Kasumi-1 (cell line): ENCODE data around the gene TNFRSF6B.
"Not testable (repeated sequence)": the region's sequence is repeated elsewhere in the genome, so short reads cannot be mapped to it uniquely, and the experiment has no call there.

Source experiments
- DNase-seq, 2 experiments: peaks; one replicate each; lab custom pipeline; 2025; lab: John Stamatoyannopoulos, UW

Gene TNFRSF6B

DNA sequence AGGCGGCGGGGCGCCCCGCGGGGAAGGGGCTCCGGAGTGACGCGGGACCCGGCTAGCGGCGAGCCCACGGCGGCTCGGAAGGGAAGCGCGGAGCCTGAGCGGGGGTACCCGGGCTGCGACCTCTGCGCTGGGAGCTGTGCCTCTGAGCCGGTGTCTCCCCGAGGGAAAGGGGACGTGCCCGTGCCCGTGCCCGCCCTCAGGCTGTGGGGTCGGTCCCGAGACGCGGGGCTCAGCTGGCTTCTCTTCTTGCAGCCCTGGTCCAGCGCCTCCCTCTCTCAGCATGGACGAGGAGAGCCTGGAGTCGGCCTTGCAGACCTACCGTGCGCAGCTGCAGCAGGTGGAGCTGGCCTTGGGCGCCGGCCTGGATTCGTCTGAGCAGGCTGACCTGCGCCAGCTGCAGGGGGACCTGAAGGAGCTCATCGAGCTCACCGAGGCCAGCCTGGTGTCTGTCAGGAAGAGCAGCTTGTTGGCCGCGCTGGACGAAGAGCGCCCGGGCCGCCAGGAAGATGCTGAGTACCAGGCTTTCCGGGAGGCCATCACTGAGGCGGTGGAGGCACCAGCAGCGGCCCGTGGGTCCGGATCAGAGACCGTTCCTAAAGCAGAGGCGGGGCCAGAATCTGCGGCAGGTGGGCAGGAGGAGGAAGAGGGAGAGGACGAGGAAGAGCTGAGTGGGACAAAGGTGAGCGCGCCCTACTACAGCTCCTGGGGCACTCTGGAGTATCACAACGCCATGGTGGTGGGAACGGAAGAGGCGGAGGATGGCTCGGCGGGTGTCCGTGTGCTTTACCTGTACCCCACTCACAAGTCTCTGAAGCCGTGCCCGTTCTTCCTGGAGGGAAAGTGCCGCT, 12.1 kb downstream of the TNFRSF6B start:
- no peak for DNase-seq

DNA sequence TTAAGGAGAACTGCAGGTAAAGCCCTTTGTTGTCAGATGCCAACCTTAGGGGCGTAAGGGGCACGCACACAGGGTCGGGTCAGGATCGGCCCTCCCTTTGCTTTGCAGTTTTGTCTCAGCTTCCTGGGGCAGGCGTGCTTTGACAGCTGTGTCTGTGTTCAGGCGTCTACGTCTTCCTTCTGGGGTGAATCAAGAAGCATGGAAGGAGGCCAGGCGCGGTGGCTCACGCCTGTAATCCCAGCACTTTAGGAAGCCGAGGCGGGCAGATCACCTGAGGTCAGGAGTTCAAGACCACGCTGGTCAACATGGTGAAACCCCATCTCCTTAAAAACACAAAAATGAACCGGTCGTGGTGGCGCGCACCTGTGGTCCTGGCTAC, 12.7 kb downstream of the TNFRSF6B start:
- DNase-seq: no peak

DNA sequence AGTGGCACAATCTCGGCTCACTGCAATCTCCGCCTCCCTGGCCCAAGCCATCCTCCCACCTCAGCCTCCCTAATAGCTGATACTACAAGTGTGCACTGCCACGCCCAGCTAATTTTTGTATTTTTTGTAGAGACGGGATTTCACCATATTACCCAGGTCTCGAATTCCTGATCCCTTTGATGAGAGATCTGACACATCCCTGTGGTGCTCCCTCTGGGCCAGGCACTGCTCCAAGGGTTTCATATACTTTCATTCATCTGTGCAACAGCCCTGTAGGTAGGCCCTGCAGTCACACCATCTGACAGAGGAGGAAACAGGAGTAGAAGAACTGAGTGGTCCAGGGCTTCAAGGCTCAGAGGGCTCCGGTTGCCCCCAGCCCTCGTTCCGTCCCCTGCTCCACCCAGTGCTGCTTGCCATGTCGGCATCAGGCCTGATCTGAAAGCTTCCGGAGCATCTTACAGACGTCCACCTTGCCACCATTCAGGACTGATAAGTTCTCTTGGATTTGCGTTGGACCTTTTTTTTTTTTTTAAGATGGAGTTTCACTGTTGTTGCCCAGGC, 14.7 kb downstream of the TNFRSF6B start:
- no peak for DNase-seq

DNA sequence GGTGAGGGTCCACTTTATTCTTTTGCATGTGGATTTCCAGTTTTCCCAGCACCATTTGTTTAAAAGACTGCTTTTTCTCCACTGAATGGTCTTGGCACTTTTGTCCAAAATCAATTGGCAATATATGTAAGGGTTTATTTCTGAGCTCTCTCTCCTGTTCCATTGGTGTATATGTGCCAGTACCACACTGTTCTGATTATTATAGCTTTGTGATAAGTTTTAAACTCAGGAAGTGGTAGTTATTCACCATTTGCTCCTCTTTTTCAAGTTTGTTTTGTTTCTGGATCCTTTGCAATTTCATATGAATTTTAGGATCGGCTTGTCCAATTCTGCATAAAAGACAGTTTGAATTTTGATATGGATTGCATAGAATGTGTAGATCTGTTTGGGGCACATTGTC, 15.7 kb downstream of the TNFRSF6B start:
- DNase-seq: no peak

DNA sequence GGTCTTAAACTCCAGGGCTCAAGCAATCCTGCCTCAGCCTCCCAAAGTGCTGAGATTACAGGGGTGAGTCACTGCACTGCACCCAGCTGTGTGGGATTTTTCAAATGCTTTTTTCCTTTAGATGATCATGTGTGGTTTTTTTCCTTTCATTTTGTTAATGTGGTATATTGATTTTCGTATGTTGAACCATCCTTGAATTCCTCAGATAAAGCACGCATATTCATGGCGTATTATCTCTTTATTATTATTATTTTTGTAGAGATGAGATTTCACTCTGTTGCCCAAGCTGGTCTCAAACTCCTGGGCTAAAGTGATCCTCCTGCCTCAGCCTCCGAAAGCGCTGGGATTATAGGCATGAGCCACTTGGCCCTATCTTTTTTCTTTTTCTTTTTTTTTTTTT, 18.4 kb downstream of the TNFRSF6B start:
- DNase-seq: no peak

DNA sequence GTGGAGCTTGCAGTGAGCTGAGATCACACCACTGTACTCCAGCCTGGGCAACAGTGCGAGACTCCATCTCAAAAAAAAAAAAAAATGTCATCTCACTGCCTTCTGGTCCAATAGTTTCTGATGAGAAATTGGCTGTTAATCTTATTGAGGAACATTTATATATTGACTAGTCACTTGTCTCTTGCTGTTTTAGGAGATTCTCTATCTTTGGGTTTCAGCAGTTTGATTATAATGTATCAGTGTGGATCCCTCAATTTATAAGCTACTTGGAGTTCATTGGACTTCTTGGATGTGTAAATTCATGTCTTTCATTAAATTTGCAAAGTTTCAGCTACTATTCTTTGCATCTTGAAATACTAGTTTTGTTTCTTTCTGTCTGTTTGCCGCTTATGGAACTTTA, 22.5 kb downstream of the TNFRSF6B start:
- DNase-seq: no peak

DNA sequence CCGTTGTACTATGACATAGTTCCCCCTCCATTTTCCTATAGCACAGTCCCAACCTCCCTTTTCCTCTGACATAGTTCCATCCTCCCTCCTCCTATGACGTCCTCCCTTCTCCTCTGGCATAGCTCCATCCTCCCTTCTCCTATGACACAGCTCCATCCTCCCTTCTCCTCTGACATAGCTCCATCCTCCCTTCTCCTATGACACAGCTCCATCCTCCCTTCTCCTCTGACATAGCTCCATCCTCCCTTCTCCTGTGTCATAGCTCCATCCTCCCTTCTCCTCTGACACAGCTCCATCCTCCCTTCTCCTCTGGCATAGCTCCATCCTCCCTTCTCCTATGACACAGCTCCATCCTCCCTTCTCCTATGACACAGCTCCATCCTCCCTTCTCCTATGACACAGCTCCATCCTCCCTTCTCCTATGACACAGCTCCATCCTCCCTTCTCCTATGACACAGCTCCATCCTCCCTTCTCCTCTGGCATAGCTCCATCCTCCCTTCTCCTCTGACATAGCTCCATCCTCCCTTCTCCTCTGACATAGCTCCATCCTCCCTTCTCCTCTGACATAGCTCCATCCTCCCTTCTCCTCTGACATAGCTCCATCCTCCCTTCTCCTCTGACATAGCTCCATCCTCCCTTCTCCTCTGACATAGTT, 26.6 kb downstream of the TNFRSF6B start:
- not testable (repeated sequence) for DNase-seq

DNA sequence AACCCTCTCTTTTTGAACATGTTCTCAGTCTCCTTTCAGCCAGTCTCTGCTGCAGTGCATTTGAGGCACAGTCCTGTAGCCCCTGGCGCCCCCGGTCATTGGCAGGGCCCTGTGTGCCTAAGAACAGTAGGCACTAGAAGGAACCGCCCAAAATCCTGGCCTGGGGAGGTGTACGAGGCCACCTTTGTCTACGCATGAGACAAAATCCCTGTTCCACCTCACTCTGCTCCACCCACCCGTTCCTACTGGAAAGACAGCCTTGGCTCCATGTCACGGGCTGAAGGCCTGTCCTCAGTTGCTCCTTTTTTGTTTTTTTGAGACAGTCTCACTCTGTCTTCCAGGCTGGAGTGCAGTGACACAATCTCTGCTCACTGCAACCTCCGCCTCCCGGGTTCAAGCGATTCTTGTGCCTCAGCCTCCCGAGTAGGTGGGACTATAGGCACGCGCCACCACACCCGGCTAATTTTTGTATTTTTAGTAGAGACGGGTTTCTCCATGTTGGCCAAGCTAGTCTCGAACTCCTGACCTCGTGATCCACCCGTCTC, 33.8 kb downstream of the TNFRSF6B start:
- not testable (repeated sequence) for DNase-seq

DNA sequence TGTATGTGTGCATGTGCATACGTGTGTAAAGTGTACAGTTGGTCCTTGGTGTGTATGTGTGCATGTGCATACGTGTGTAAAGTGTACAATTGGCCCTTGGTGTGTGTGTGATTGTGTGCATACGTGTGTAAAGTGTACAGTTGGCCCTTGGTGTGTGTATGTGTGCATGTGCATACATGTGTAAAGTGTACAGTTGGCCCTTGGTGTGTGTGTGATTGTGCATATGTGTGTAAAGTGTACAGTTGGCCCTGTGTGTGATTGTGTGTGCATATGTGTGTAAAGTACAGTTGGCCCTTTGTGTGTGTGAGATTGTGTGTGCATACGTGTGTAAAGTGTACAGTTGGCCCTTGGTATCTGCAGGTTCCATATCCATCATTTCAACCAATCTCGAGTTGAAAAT, 35.0 kb downstream of the TNFRSF6B start:
- DNase-seq: no peak

DNA sequence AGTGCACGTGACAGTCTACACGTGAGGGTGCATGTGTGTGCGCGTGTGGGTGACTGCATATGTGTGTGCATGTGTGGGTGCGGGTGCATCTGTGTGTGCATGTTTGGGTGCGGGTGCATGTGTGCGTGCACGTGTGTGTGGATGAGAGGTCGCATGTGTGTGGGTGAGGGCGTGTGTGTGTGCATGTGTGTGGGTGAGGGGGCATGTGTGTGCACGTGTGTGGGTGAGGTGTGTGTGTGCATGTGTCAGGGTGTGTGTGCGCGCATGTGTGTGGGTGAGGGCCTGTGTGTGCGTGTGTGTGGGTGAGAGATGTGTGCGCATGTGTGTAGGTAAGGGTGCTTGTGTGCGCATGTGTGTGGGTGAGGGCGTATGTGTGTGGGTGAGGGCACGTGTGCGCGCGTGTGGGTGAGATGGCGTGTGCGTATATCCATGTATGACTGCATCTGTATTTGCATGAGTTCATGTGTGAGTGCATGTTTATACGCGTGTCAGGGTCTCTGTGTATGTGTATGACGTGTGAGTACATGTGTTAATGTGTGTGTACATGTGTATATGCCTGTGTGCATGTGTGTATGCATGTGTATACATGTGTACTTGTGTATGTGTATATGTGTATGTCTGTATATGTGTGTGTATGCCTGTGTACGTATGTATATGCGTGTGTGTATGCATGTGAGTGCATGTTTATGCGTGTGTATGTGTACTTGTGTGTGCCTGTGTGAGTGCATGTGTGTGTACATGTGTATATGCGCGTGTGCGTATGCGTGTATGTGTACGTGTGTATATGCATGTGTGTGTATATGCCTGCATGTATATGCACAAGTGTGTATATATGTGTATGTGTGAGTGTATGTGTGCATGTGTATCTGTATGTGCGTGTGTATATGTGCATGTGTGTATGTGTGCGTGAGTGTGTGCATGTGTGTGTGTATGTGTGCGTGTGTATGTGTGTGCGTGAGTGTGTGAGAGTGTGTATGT, 36.0 kb downstream of the TNFRSF6B start:
- DNase-seq: no peak

DNA sequence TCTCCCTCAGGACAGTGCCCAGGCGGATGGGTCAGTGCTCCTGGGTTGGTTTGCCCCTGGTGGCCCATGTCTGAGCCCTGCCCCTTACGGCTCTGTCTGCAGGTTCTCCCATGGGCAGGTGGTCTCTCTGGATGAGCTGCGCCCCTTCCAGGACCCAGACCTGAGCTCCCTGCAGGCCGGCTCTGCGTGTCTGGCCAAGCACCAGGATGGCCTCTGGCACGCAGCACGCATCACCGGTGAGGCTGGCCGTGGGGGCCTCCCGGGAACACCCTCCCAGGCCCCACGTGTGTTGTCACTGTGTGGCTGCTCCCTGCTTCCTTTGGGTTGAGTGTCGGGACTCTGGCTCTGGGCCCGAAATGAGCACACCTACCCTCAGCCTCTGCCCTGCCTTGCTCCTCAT, 36.7 kb downstream of the TNFRSF6B start:
- DNase-seq: no peak

DNA sequence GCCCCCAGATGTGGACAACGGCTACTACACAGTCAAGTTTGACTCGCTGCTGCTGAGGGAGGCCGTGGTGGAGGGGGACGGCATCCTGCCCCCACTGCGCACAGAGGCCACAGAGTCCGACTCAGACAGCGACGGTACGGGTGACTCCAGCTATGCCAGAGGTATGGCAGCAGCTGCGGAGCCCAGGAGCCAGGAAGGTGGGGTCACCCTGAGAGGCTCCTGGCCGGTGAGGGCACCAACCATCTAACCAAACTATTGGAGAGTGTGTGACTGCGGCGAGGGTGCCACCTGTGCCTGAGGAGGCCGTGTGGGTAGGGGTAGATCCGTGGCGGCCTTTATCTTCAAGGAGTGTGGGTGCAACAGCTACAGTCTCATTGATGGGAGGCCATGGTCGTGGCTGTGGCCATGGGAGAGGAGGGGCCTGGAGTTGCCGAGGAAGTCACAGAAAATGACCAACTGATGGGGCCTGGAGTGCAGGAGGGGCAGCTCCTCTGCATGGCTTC, 37.2 kb downstream of the TNFRSF6B start:
- no peak for DNase-seq

DNA sequence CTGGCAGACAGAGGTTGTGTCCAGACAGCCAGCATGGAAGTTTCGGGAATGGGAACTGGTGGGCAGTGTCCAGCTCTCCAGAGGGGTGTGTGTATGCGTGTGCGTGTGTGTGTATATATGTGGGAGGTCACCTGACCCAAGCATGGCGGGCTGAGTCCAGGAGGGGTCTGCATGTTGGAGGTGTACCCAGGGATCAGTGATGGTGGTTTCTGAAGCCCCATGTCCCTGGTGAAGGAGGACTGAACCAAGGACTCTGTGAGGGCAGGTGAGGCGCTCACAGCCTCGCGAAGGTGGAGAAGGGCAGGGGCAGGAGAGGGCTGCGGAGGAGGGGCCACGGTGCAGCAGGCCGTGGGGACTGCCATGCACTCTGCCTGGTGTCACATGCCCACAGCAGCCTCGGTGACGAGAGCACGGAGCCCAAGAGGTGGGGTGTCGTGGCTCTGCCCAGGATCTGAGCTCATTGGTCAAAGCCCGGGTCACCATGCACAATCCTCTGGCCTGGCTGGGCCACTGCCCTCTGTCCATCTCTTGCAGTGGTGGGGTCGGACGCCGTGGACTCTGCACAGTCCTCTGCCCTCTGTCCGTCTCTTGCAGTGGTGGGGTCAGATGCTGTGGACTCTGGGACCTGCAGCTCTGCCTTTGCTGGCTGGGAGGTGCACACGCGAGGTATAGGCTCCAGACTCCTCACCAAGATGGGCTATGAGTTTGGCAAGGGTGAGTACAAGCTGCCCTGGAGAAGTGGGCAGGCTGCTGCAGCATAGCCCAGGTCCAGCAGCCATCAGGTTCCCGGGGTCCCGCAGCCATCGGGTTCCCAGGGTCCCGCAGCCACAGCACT, 37.9 kb downstream of the TNFRSF6B start:
- DNase-seq: no peak

DNA sequence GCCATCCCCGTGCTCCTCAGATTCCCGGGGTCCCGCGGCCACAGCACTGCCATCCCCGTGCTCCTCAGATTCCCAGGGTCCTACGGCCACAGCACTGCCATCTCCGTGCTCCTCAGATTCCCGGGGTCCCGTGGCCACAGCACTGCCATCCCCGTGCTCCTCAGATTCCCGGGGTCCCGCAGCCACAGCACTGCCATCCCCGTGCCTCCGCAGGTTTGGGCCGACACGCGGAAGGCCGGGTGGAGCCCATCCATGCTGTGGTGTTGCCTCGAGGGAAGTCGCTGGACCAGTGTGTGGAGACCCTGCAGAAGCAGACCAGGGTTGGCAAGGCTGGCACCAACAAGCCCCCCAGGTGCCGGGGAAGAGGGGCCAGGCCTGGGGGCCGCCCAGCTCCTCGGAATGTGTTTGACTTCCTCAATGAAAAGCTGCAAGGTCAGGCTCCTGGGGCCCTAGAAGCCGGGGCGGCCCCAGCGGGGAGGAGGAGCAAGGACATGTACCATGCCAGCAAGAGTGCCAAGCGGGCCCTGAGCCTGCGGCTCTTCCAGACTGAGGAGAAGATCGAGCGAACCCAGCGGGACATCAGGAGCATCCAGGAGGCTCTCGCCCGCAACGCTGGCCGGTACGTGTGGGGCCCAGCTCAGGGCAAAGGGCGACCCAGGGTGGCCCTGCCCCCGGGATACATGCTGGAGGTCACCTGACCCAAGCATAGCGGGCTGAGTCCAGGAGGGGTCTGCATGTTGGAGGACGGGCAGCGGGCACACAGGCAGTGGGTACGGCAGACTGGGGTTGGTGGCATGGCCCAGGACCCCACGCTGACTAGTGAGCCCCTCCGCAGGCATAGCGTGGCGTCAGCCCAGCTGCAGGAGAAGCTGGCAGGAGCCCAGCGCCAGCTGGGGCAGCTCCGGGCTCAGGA, 38.8 kb downstream of the TNFRSF6B start:
- DNase-seq: no peak

DNA sequence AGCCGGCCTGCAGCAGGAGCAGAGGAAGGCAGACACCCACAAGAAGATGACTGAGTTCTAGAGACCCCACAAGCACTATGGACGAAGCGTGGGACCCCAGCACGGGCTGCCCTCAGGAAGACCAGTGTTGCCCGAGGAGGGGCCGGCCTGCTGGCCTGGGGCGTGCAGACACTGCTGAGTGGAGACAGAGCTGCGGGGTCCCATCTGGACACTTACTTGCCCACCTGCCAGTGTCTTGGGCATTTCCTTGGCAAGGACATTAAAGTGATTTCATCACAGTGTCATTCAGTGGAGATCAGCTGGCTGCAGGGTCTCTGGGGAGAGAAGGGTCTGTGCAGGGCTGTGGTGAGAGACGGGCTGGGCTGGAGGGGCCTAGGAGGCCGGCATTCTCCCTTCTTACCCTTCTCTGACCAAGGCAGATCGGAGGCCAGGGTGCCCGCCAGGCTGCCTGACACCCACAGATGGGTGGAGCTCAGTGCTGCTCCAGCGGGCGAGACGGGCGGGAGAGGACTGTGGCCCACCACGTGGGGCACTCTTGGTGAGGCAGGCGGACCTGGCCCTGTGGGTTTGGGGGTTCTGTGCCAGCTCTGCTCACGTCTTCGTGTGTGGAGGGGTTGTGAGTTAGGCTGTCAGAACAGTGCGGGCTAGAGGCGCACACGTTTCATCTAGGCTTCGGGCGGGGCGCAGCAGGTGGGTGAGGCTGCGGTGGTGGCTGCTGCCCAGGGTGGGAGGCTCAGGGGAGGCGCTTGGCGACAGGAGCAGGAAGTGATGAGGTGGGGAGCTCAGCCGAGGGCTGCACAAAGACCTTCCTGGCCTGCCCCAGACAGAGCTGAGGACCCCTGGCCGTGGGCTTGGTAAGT, 39.6 kb downstream of the TNFRSF6B start, which contains the start of gene LIME1:
Gene LIME1, plus strand, starts transcription at position 806 of the 860 bp plus-strand sequence. CDS start 886 bp downstream, outside the sequence.
- no peak for DNase-seq

DNA sequence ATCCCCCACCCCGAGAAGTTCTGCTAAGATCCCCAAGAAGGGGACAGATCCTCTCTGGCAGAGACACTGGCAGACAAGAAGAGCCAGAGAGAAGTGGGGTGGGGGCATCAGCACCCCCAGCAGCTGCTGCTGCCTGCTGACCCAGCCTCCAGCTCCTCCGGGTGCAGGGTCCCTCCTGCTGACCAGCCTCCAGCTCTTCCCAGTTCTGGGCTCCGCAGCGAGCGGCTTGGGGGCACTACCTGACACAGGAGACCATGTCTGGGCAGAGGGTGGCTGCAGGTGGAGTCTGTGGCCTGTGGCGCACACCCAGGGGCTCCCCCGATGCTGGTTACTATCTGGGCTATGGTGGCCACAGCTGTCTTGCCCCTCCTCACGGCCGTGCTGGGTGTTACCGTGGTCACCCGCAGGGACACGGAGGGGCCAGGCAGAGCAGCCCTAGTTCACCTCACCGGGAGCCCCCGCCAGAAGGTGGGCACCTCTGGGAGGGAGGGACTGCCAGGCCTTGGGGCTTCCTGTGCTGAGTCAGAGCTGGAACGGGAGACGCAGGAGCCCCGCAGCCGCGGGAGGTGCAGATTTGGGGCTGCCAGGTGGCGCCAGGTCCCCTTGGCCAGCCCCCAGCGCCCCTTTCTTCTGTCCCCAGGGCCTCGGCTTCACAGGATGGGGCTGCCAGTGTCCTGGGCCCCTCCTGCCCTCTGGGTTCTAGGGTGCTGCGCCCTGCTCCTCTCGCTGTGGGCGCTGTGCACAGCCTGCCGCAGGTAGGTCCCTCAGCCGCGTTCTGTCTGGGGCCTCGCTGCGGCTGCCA, 40.6 kb downstream of the TNFRSF6B start:
- DNase-seq: no peak

DNA sequence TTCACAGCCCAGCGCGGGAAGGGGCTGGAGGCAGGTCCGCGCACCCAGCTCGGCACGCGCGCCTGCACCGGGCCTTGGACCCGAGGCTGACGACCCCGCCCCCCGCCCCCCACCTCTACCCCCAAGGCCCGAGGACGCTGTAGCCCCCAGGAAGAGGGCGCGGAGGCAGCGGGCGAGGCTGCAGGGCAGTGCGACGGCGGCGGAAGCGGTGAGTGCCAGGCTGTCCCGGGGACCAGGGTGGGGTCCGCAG, 41.2 kb downstream of the TNFRSF6B start:
- no peak for DNase-seq
